C4-2B (cell line): ENCODE data around the gene PROM1.

ENCODE experiments used
- ZFX ChIP-seq: fragments of 450-650 bp; IDR thresholded peaks from 2 replicates; pipeline ENCODE4 v1.6.1; 2017
- TF ChIP-seq, protein P1 (sequence below): fragments of 450-650 bp; conservative IDR thresholded peaks from 2 replicates; pipeline ENCODE4 v1.5.1; 2017; ENCODE audit warnings: mild to moderate bottlenecking

DNA sequence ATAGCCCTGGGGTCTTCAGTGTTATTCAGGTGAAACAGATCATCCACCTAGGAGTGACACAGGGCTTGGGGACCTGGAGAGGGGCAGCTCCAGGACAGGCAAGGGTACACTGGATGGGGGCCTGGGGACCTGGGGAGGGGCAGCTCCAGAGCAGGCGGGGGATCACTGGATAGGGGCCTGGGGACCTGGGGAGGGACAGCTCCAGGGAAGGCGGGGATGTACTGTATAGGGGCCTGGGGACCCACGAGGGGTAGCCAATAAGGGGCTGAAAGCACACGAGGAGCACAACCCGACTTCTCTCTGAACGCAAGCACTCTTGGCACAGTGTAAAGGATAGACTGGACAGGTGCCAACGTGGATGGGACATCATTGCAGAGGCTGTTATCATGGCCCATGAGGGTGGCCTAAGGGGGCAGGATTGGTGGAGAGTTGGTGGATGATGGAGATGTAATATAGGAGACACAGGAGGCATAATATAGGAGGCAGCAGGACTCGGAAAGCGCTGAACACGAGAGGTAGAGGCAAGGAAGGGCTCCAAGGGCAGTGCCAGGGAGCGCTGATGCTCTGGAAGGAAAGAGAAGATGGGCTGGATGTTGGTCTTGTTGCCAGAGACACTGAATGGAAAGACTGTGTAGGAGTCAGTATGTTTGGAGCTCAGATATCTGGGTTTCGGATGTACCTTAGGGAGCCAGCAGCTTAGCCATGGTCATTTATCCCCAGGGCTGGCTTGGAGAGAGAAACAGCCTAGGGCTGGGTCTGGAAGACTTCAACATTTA lies 82.9 kb downstream of the PROM1 start:
- TF ChIP-seq, protein P1, sequence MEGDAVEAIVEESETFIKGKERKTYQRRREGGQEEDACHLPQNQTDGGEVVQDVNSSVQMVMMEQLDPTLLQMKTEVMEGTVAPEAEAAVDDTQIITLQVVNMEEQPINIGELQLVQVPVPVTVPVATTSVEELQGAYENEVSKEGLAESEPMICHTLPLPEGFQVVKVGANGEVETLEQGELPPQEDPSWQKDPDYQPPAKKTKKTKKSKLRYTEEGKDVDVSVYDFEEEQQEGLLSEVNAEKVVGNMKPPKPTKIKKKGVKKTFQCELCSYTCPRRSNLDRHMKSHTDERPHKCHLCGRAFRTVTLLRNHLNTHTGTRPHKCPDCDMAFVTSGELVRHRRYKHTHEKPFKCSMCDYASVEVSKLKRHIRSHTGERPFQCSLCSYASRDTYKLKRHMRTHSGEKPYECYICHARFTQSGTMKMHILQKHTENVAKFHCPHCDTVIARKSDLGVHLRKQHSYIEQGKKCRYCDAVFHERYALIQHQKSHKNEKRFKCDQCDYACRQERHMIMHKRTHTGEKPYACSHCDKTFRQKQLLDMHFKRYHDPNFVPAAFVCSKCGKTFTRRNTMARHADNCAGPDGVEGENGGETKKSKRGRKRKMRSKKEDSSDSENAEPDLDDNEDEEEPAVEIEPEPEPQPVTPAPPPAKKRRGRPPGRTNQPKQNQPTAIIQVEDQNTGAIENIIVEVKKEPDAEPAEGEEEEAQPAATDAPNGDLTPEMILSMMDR: no peak
- TF ChIP-seq ZFX: no peak
